ENCODE results near the gene HJV.
A peak's percentile ranks its signal among the peaks of the same experiment; 100 is the strongest.

HJV gene

DNA sequence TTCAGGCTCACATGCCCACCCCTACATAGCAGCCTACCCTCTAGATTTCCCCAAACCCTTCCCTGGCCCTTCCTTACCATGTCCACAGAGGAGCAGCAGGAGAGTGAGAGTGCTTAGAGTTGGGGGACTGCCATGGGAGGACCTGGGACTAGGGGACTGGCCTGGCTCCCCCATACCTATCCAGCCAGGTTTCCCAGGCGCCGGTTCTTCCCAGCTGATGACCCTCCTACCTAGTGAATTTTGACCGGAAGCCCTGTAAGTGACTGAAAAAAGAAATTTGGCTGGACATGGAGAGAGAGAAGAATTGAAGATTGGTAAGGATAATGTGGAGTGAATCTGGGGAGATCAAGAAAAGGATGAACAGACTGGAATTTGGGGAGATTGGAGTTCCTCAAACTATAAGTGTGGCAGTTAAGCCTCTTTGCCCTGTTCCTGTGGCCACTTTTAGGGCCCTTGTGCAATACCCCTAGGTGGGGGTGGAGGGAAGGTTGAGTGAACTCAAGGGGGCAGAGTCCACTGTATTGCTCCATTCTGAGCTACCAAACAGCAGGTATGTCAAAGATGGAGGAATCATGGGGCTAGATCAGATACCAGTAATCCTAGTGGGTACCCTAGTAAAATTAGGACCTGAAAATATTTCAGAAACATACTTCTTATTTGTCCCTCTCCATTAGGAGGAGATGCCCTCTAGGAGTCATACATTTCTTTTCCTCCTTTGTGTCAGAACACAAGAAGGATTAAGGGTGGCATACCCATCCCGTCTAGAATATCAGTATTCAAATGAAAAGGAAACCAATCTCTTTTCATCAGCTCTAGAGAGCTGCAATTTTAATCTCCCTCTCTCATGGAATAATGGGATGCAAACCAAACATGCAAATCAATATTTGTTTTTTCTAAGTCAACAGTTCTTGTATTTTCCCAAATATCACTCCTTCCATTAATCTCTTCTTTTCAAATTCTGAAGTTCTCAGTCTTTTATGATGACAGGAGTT lies 1.2 kb downstream of the HJV start:
- no peak for DNase-seq

DNA sequence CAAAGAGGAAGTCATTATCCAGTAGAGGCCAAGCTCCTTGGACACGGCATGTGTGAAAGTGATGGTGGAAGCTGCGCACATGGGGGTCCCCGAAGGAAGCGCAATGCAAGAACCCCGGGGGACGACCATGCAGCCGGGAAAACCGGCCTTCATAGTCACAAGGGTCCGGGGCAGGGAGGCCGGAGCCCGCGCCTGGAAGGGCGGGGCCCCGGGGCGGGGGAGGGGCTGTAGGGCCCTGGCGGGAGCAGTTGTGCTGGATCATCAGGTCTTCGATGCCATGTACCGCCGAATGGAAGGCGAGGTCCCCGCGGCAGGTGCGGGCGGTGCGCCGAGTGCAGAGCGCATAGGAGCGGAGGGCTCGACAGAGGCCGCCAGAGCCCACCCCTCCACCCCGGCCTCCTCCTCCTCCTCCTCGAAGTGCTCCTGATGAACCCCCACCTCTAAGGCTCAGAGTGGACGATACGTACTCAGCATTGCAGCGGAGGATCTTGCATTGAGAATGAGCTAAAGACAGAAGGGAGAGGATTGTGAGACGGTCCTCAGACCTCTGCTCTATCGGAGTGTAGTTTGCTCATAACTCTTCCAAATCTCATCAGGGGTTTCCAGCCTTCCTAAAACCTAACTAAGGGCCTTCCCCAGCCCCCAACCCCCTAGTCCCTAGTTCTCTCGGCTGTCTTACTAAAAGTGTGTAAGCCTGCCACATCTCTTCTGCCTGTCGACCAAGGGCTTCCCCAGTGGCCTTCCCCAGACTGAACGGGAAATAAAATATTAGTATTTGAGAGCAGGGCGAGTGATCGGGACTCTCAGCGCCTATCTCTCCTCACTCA lies 2.1 kb downstream of the HJV start:
- DNase-seq: no peak

DNA sequence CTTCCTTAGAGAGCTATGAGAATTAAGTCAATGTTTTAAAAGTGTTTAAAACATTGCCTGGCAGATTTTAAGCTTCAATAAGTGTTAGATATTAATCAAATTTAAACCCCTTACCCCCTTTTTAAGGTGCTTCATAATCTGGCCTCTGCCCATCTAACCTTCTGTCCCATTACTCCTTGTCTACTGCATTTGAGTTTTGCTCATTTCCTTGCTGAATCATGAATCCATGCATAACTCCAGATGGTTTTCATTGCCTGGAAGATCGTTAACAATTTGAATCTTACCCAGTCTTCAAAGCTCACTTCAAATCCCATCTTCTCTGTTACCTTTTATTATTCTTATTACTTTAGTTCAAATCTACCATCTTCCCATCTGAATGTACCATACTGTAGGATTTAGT lies 4.6 kb downstream of the HJV start:
- DNase-seq: no peak

DNA sequence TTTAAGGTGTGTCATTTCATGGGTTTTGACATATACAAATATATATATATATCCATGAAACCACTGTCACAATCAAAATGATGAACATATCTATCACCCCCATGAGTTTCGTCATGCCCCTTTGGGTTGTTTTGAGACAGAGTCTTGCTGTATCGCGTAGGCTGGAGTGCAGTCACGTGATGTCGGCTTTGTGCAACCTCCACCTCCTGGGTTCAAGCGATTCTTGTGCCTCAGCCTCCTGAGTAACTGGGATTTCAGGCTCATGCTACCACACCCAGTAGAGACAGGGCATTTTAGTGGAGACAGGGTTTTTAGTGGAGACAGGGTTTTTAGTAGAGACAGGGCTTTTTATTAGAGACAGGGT lies 8.0 kb downstream of the HJV start:
- no peak for DNase-seq

DNA sequence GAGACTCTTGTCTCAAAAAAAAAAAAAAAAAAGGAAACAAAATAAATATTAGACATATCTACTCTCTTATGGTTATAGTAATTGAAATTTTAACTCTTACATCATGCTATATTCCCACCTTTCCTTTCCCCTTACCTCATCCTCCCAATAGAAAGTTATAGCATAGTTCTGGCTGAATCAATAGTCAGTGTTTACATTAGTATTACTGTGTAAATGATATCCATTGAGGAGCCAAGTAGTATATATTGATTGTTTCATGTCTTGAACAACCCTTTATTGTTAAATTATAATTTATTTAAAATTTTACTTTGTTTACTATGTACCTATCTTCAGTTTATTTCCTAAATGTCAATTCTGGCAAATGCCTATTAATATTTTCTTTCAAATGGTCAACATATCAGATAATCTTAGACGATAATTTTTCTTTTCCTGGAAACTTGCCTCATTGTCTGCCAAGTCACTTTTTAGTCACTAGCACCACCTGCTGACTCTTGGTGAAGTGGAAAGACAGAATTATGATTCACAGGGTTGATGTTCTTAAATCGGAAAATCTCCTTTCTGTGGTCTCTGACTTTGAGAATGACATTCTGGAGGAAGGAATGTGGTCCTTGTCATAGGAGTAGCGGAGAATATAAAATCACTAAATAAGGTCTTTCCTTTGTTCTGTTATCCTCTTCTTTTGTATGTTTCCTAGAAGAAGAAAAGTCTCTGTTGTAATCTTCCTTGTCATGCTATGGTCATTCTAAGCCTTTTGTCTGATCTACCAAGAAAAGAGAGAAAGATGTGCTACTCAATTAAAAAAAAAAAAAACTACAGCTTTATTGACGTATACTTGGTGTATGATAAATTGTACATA lies 8.6 kb downstream of the HJV start:
- DNase-seq: peak in 1 of 2 experiments; percentile 52

DNA sequence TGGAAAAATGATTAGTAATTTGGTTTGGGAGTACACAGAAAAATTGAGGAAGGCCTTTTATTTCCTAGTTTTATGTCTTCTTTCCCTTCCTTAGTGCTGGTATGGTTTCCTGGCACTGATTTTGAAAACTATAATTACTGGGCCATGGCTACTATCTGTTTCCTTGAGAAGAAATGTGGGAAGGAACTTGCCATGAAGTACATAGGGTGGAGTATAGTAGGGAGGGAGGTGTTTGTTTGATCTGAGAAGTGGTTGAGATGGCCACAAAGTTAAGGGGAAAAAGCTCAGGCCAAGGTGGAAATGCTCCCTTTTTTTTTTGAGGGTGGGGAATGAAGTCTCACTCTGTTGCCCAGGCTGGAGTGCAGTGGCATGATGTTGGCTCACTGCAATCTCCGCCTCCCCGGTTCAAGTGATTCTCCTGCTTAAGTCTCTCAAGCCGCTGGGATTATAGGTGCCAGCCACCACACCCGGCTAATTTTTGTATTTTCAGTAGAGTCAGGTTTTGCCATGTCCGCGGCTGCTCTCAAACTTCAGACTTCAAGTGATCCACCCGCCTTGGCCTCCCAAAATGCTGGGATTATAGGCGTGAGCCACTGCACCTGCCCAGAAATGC lies 11.3 kb downstream of the HJV start:
- no peak for DNase-seq

DNA sequence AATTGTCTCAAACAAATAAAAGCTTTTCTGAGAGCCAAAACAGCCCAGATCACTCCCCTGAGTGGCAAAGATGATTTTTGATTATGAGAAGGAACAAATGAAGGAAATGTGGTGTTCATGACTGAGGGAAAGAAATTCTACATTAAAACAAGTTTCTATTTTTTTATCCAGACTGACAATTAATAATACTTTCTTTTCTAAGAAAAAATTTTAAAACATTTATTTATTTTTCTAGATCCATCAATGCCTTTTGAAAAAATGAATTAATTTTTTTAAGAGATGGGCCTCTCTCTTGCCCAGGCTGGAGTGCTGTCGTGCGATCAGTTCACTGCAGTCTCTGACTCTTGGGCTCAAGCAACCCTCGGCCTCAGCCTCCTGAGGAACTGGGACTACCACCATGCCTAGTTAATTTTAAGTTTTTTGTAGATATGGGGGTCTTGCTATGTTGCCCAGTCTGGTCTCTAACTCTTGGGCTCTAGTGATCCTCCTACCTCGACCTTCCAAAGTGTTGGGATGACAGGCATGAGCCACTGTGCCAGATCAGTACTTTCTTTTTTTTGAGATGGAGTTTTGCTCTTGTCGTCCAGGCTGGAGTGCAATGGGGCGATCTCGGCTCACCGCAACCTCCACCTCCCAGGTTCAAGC lies 13.9 kb downstream of the HJV start:
- DNase-seq: no peak

DNA sequence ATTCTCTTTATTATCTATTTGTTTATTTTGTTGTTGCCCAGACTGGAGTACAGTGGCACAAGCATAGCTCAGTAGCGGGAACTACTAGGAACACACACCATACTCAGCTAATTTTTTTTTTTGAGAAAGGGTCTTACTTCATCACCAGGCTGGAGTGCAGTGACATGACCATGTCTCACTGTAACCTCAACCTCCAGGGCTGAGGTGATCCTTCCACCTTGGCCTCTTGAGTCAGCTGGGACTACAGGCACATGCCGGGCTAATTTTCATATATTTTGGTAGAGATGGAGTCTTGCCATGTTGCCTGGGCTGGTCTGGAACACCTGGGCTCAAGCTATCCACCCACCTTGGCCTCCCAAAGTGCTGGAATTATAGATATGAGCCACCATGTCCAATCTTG lies 19.8 kb downstream of the HJV start:
- no peak for DNase-seq

DNA sequence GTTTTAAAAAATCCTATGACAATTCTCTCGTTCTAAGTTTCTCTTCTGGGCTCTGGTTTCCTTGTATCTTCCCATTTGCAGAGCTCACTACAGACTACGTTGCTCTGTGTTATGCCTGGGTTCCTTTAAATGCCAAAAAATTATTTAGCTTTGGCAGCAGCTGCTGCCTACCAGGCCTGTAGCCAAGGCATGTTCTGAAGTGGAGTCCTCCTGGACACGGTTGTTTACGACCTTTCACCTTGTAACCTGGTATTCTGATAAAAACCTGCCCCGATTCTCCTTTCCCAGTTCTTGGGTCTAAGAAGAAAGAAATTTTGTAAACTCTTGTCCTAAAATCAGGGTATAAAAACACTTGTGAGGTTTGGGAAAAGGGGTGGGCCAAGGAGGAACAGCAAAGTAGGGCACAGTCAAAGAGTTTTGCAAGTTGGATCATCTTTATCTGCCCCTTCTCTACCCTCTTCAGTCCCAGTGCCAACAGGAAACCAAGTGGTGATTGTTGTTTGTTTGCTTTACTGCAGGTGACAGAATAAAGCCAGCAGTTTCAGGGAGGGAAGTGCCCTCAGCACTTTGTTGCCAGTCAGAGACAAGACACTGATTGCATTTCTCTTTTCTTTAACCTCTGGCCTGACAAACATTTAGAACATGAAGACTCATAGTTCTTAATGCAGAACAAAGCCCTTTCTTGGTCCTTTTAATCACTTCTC lies 22.1 kb downstream of the HJV start:
- no peak for DNase-seq

DNA sequence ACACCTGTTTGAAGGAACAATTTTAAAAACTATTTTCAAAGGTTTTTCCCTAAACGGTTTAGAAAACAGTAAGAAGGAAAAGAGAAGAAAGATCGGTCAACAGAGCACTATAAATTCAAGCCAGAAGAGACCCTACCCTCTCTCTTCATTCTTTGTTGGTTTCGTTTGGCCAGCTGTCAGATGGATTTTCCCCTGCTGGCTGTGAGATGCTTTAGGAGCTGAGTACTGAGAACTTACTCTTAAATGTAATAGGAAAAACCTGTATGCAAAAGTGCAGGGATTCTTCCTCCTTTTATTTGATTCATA lies 23.9 kb downstream of the HJV start:
- DNase-seq: no peak

DNA sequence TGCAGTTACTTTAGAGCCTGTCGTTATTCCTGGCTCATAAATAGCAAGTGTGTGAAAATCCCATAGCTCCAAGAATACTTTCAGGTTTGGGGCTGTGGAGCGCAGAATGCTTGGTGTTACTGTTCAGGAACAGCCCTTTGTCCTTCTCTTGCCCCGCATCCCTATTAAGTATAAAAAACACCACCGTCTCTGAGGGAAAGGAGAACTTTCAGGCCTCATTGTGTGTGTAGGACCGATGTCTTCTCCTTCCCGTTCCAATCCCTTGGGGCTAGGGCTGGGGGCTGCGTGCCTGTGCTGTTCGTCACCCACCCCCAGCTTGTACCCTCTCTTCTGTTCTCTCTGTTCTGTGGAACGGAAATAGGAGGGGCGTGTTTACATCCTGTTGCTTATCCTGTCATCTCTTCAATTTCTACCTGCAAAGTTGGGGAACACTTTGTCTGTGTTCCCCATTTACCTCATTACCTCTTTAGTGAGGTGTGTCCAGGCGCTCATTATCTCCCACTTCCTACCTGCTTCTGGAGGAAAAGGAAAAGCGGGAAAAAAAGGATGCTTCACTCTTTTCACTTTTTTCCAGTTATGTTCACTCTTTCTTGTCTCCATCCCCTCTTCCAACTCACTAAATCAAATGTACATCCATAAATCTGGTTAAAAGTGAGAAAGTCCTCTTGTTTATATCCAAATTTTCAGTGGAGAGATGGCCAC lies 24.4 kb downstream of the HJV start:
- peak; percentile 53 to 55 for DNase-seq

DNA sequence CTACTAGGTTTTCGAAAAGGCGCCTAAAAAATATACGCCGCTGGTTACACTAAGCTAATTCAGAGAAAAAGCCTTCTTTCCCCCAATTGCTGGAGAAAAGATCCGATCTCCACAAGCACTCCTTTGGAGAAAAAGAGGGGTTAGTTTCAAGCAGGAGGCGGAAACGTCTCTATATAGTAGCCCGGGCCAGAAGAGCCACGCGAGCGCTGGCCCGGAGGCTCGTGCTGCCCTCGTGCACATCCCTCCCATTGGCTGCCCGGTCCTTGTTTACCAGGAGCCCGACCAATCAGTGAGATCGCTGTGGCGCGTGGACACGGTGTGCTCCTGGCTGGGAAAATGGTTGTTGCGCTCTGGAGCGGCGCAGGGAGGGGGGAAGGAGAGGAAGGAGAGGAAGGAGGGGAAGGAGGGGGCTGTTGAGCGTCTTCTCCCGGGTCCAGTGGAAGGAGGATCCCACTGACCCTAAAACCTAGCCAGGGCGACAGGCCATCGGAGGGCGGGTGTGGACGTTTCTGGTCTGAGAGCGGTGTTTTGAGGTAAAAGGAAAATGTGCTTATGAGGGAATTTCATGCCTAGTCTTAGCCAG lies 25.0 kb downstream of the HJV start, which contains the start of gene TXNIP:
TXNIP (minus strand) TSS at position 147 of the 583 bp plus-strand sequence. CDS start 313 bp downstream, outside the sequence.
- peak; percentile 93 to 94 for DNase-seq

DNA sequence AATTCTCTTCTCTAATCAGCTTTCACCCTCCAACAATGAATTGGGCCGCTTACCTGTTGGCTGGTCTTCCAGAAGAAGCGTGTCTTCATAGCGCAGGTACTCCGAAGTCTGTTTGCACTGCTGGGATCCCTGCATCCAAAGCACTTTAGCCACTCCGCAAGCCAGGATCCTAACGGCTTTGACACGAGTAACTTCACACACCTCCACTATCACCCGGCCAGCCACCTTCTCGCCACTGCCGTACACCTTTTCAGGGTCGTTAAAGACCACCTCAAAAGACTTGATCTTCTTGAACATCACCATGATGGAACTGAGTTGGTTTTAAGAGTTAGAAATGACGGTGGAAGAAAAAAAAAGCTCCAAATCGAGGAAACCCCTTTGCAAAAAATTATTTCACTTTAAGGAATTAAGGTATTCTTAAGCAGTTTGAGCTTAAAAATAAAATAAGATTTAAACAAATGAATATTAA lies 25.5 kb downstream of the HJV start:
- DNase-seq: no peak

DNA sequence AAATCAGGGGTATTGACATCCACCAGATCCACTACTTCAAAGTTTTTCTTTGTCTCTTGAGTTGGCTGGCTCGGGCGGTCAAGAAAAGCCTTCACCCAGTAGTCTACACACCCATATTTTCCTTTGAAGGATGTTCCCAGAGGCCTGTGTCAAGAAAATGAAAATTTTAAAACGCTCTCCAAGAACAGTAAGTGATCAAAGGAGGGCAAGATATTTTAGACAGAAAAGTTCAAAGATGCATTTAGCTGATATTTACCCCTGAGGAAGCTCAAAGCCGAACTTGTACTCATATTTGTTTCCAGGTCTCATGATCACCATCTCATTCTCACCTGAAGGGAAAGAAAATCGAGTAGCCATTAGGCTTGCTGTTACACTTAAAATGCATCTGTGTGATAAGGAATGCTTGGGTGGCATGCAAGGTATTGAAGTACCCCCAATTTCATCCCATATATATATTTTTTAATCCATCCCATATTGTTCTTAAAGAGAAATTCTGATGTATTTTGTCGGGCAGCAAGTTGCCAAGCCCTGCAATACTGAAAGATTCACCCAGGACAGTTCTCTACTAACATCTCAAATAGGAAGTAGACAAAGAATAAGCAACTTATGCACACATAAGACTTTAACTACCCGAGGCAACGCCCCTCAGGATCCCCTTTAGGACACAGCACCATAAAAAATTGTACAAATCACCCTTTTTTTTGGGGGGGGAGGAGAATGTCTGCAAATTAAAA lies 26.2 kb downstream of the HJV start:
- no peak for DNase-seq

DNA sequence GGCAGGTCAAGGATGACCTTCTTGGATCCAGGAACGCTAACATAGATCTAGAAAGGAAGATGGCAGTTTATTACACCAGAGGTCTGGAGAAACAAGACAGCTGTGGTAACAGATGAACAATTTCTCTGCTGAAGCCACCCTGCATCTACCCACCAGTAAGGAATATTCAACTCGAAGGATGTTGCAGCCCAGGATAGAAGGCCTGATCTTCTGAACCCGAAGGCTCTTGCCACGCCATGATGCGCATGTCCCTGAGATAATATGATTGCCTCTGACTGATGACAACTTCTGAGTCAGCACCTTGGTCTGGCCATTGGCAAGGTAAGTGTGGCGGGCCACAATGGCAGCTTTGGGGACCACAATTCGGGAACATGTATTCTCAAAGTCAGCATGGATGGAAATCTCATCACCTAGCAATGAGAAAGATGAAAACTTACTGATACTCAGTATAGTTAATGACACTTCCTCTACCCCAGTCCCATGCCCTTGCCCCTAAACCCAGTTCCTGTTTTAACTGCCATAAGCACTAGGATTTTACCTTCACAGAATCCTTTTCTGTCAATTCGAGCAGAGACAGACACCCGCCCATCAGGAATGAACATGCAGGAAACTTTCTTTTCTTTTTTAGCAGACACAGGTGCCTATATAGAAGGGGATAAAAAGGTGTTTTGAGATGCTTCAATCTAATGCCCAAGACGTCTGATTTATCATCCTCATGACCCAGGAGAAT lies 27.0 kb downstream of the HJV start:
- peak; percentile 48 to 63 for DNase-seq

DNA sequence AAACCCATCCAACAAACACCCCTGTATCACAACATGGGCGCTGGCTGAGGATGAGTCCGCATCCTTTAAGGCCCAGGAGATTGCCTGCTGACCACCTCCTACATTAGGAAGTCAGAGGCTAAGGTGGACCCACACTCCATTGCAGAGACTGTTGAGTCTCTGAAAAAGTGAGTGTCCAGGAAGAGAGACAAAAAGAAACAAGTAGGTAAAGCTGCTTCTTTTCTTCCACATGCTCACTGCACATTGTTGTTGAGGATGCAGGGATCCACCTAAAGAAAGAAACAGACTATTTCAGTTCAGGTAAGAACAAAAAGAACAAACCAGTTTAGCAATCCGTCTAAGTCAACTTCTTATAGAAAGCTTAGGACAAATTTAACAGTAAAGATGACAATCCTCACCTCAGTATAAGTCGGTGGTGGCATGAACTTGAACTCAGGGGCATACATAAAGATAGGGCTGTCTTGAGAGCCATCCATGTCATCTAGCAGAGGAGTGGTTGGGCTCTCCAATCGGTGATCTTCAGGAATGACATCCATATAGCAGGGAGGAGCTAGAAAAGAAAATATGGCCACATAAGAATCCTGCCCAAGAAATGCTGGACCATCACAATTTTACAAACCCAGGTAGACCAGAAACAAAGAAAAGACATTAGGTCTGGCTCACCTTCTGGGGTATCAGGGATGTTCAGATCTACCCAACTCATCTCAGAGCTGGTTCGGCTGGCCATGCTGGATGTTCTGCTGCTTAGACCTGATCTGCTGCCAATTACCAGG lies 27.7 kb downstream of the HJV start:
- DNase-seq: no peak

DNA sequence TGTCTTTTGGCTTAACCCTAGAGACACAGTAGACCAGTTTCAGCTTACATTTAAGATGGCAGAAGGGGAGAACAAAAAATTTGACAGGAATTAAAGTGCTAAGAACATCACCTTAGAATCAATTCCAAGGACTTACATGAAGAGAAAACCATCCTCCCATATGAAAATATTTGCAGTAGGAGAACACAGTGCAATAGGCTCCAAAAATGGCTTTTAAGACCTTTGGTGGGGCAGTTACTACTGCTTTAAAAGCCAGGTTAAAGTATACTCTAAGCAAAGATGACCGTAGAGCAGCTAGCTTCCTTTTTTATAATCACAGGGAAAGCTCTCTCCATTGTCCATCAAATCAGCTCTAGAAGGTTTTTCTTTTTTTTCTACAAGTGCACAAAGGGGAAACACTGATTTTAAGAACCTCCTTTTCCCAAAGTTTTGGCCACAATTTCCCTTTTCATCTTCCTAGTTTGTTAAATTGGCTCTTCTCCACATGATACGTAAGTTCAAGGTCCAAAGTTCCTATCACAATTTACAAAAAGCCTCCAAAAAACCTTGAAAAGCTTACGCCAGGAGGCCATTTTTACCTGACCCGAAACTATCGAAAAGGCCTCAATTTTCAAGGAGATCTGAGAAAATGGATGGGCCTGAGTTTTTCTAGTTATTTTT lies 28.4 kb downstream of the HJV start:
- no peak for DNase-seq

All from activated CD4-positive, alpha-beta T cell treated with anti-CD3 and anti-CD28 coated beads, Interleukin-2, amount 50 U/mL, for 48 hours (primary cell).